ENCODE results near the gene QTRT2. TPM values are rescaled to one million over a fixed set of nuclear protein-coding genes. Genes with fewer than 3 reads are reported as not detected.

The QTRT2 gene
- total RNA-seq, 1 experiment from 2014 or later: 56.9 TPM

- DNase-seq: no peak
- no peak overlapping the region for H3K9ac ChIP-seq (ENCODE audit: low read length)
- H4K20me1 ChIP-seq (ENCODE audit: insufficient read depth, low read depth, low read length): no peaks in the 10 kb centered on the region
- H3K4me2 ChIP-seq (ENCODE audit: low read depth, low read length, poor library complexity, severe bottlenecking): no peak overlapping the region
- H3K9me3 ChIP-seq (ENCODE audit: low read length): no peaks in the 10 kb centered on the region
- no peaks in the 10 kb centered on the region for H3K9me2 ChIP-seq (replicated peaks; ENCODE audit: insufficient read depth, low read length)
- H3K4me3 ChIP-seq (ENCODE audit: low read length): no peak overlapping the region
- H2AFZ ChIP-seq (ENCODE audit: low read length): no peak overlapping the region
- no peak overlapping the region for H3K27ac ChIP-seq (ENCODE audit: low read length)
- H3K4me1 ChIP-seq (ENCODE audit: low read length): no peaks in the 10 kb centered on the region
- no peaks in the 10 kb centered on the region for H3K36me3 ChIP-seq (ENCODE audit: insufficient read depth, low read length)
- no peaks in the 10 kb centered on the region for H3K79me2 ChIP-seq (ENCODE audit: low read length)
- H3K27me3 ChIP-seq (ENCODE audit: low read length): no peaks in the 10 kb centered on the region
These were observed 71.7 kb downstream of the QTRT2 start for GRCh38 chr3:114128231-114128630.

GRCh38 chr3:114128826-114129225 is 72.3 kb downstream of the QTRT2 start:
- H3K9me2 ChIP-seq (replicated peaks; ENCODE audit: insufficient read depth, low read length): no peaks in the 10 kb centered on the region
- H3K9ac ChIP-seq (ENCODE audit: low read length): no peak overlapping the region
- H3K4me3 ChIP-seq (ENCODE audit: low read length): no peak overlapping the region
- no peak overlapping the region for H3K4me2 ChIP-seq (ENCODE audit: low read depth, low read length, poor library complexity, severe bottlenecking)
- DNase-seq: no peak
- no peaks in the 10 kb centered on the region for H4K20me1 ChIP-seq (ENCODE audit: insufficient read depth, low read depth, low read length)
- H3K27me3 ChIP-seq (ENCODE audit: low read length): no peaks in the 10 kb centered on the region
- no peaks in the 10 kb centered on the region for H3K36me3 ChIP-seq (ENCODE audit: insufficient read depth, low read length)
- no peaks in the 10 kb centered on the region for H3K79me2 ChIP-seq (ENCODE audit: low read length)
- no peak overlapping the region for H3K27ac ChIP-seq (ENCODE audit: low read length)
- no peak overlapping the region for H2AFZ ChIP-seq (ENCODE audit: low read length)
- H3K9me3 ChIP-seq (ENCODE audit: low read length): no peaks in the 10 kb centered on the region
- no peaks in the 10 kb centered on the region for H3K4me1 ChIP-seq (ENCODE audit: low read length)

GRCh38 chr3:114132500-114132899 is 76.0 kb downstream of the QTRT2 start:
- no peaks in the 10 kb centered on the region for H3K79me2 ChIP-seq (ENCODE audit: low read length)
- H4K20me1 ChIP-seq (ENCODE audit: insufficient read depth, low read depth, low read length): no peaks in the 10 kb centered on the region
- DNase-seq: no peak
- H2AFZ ChIP-seq (ENCODE audit: low read length): no peak overlapping the region
- H3K4me2 ChIP-seq (ENCODE audit: low read depth, low read length, poor library complexity, severe bottlenecking): no peak overlapping the region
- no peak overlapping the region for H3K9ac ChIP-seq (ENCODE audit: low read length)
- no peaks in the 10 kb centered on the region for H3K27me3 ChIP-seq (ENCODE audit: low read length)
- no peaks in the 10 kb centered on the region for H3K4me1 ChIP-seq (ENCODE audit: low read length)
- no peaks in the 10 kb centered on the region for H3K9me3 ChIP-seq (ENCODE audit: low read length)
- H3K27ac ChIP-seq (ENCODE audit: low read length): no peak overlapping the region
- H3K36me3 ChIP-seq (ENCODE audit: insufficient read depth, low read length): no peaks in the 10 kb centered on the region
- no peaks in the 10 kb centered on the region for H3K9me2 ChIP-seq (replicated peaks; ENCODE audit: insufficient read depth, low read length)
- H3K4me3 ChIP-seq (ENCODE audit: low read length): no peak overlapping the region

- Histone ChIP-seq H3K4me2 (ENCODE audit: low read depth, low read length, poor library complexity, severe bottlenecking) (no peak overlapping the region), H3K9me2 (replicated peaks; ENCODE audit: insufficient read depth, low read length) (no peaks in the 10 kb centered on the region), H2AFZ (ENCODE audit: low read length) (no peak overlapping the region), H3K4me3 (ENCODE audit: low read length) (no peak overlapping the region), H3K4me1 (ENCODE audit: low read length) (no peaks in the 10 kb centered on the region), H3K27ac (ENCODE audit: low read length) (no peak overlapping the region), H3K79me2 (ENCODE audit: low read length) (no peaks in the 10 kb centered on the region), H3K9me3 (ENCODE audit: low read length) (no peaks in the 10 kb centered on the region), H3K27me3 (ENCODE audit: low read length) (no peaks in the 10 kb centered on the region), H3K36me3 (ENCODE audit: insufficient read depth, low read length) (no peaks in the 10 kb centered on the region), H4K20me1 (ENCODE audit: insufficient read depth, low read depth, low read length) (no peaks in the 10 kb centered on the region), H3K9ac (ENCODE audit: low read length) (no peak overlapping the region)
- DNase-seq: no peak
These were observed 77.4 kb downstream of the QTRT2 start for GRCh38 chr3:114133947-114134346.

Other genes starting within 250 kb of the QTRT2 start
- 1.4 and 4.0 TPM in 2 replicates for gene GRAMD1C, start 217.9 kb upstream of the QTRT2 start, total RNA-seq (2014; rRNA removed; shearing (Covaris generic); ENCODE audit: low replicate concordance)
- gene ZDHHC23, start 108.7 kb upstream of the QTRT2 start, total RNA-seq (2014; rRNA removed; shearing (Covaris generic); ENCODE audit: low replicate concordance): 32.1 and 35.6 TPM in 2 replicates
- 2.8 and 9.4 TPM in 2 replicates for gene CCDC191, start 211 bp upstream of the QTRT2 start, total RNA-seq (2014; rRNA removed; shearing (Covaris generic); ENCODE audit: low replicate concordance)
- gene DRD3, start 122.3 kb downstream of the QTRT2 start, total RNA-seq (2014; rRNA removed; shearing (Covaris generic); ENCODE audit: low replicate concordance): not detected in 2 replicates
- gene ZNF80, start 180.8 kb downstream of the QTRT2 start, total RNA-seq (2014; rRNA removed; shearing (Covaris generic); ENCODE audit: low replicate concordance): not detected in 2 replicates
- gene TIGIT, start 237.3 kb downstream of the QTRT2 start, total RNA-seq (2014; rRNA removed; shearing (Covaris generic); ENCODE audit: low replicate concordance): 1.2 and 3.3 TPM in 2 replicates

All from Karpas-422 (cell line).